PC-3 (cell line): ENCODE results near the gene SLC7A10.

ENCODE experiments used
- EZH2 ChIP-seq: fragments of 300-600 bp; sonication (generic); IDR thresholded peaks from one replicate; pipeline ENCODE4 v1.6.1; 2017; ENCODE audit warnings: antibody characterized with exemption, mild to moderate bottlenecking, low read length; ENCODE audit not compliant: unreplicated experiment
- TF ChIP-seq, protein P1 (sequence below): fragments of 300-600 bp; sonication (generic); conservative IDR thresholded peaks from 2 replicates; pipeline ENCODE4 v1.5.1; 2017; ENCODE audit warnings: antibody characterized with exemption, low read depth, mild to moderate bottlenecking, low read length

DNA sequence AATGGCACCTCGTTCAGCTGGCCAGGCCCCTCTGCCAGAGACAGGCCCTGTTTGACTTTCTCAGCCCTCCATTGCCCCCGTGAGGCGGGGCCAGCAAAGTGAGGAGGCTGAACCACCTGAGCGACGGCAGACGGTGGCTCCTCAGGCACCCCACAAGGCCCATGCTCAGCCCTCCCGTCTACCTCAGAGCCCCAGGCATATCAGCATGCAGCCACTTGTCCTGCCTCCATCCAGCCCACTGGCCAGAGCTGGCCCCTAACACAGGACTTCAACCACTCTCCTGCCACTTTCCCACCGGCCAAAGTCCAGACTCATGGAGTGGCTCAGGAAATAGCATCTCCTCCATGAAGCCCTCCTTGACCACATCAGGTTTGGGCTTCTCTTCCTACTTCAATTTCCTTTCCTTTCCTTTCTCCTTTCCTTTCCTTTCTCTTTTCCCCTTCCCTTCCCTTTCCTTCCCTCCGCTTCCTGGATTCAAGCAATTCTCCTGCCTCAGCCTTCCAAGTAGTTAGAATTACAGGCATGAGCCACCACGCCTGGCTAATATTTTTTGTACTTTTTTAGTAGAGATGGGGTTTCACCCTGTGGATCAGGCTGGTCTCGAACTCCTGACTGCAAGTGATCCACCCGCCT, 9.3 kb downstream of the SLC7A10 start:
- TF ChIP-seq, protein P1, sequence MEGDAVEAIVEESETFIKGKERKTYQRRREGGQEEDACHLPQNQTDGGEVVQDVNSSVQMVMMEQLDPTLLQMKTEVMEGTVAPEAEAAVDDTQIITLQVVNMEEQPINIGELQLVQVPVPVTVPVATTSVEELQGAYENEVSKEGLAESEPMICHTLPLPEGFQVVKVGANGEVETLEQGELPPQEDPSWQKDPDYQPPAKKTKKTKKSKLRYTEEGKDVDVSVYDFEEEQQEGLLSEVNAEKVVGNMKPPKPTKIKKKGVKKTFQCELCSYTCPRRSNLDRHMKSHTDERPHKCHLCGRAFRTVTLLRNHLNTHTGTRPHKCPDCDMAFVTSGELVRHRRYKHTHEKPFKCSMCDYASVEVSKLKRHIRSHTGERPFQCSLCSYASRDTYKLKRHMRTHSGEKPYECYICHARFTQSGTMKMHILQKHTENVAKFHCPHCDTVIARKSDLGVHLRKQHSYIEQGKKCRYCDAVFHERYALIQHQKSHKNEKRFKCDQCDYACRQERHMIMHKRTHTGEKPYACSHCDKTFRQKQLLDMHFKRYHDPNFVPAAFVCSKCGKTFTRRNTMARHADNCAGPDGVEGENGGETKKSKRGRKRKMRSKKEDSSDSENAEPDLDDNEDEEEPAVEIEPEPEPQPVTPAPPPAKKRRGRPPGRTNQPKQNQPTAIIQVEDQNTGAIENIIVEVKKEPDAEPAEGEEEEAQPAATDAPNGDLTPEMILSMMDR: no peak
- no peak for TF ChIP-seq EZH2
